Esophagus squamous epithelium (tissue), 5 donors: ENCODE results near the gene THBS1. TPM values are rescaled to one million over a fixed set of nuclear protein-coding genes. Genes with fewer than 3 reads are reported as not detected.

ENCODE experiments used
- DNase-seq: peaks from one replicate; lab custom pipeline; 2025; lab: John Stamatoyannopoulos, UW
- H3K27ac ChIP-seq, 4 donors: fragments of 200-600 bp; sonication (generic); one replicate each; pipeline ENCODE4 v1.5.1; 2016 to 2019; ENCODE audit warnings: mild to moderate bottlenecking in 1 of 4
- H3K27me3 ChIP-seq, 4 donors: fragments of 200-600 bp; sonication (generic); 1 replicate in 3 of 4; 2 replicates in 1 of 4; pipeline versions ENCODE4 v1.5.1 to v1.6.0; 2017 to 2021; ENCODE audit warnings: antibody characterized with exemption in 1 of 4
- H3K36me3 ChIP-seq, 3 donors: fragments of 200-600 bp; sonication (generic); one replicate each; pipeline ENCODE4 v1.5.1; 2016 to 2019
- H3K4me1 ChIP-seq, 3 donors: fragments of 200-600 bp; sonication (generic); one replicate each; pipeline ENCODE4 v1.5.1; 2017 to 2019
- H3K4me3 ChIP-seq, 4 donors: fragments of 200-600 bp; sonication (generic); 1 replicate in 3 of 4; 2 replicates in 1 of 4; pipeline ENCODE4 v1.5.1; 2016 to 2019; ENCODE audit warnings: mild to moderate bottlenecking in 2 of 4, moderate library complexity in 1 of 4
- H3K9me3 ChIP-seq, 3 donors: fragments of 200-600 bp; sonication (generic); one replicate each; pipeline ENCODE4 v1.5.1; 2016 to 2019
- POLR2A ChIP-seq, 4 donors: fragments of 450-650 bp; IDR thresholded peaks; one replicate each; pipeline ENCODE4 v1.6.1; 2017; ENCODE audit warnings: antibody characterized with exemption in 4 of 4, mild to moderate bottlenecking in 4 of 4, moderate library complexity in 3 of 4
- WGBS, 2 donors: methylation state at CpG; one replicate each; pipeline ENCODE4 v1.1.5; 2018; 5-methylcytosine and 5-hydroxymethylcytosine counted together
- intact Hi-C: fragments of 100-400 bp; cut with DNase I; formaldehyde crosslinking; loops from one replicate; pipeline ENCODE4 v1.15.0; 2022
- total RNA-seq, 4 donors: library from RNA; depleted of rRNA; stranded (reverse); fragments of >200 nt; gene quantifications; one replicate each; pipeline ENCODE4 v1.1.0, GENCODE V29; 2016
- TF ChIP-seq, protein P1 (sequence below), 6 experiments: fragments of 450-650 bp in 4 of 6; fragments of 200-600 bp in 2 of 6; sonication (generic) in 2 of 6; IDR thresholded peaks; one replicate each; pipeline ENCODE4 v1.5.1; 2016 to 2019; ENCODE audit warnings: antibody characterized with exemption in 6 of 6, mild to moderate bottlenecking in 4 of 6, moderate library complexity in 4 of 6
- donor health status: DM: yes; HTN: yes; CAD: no.

Gene THBS1
- total RNA-seq, 4 donors from 2014 or later, result 6.3 to 110 (median 63.8) TPM

DNA sequence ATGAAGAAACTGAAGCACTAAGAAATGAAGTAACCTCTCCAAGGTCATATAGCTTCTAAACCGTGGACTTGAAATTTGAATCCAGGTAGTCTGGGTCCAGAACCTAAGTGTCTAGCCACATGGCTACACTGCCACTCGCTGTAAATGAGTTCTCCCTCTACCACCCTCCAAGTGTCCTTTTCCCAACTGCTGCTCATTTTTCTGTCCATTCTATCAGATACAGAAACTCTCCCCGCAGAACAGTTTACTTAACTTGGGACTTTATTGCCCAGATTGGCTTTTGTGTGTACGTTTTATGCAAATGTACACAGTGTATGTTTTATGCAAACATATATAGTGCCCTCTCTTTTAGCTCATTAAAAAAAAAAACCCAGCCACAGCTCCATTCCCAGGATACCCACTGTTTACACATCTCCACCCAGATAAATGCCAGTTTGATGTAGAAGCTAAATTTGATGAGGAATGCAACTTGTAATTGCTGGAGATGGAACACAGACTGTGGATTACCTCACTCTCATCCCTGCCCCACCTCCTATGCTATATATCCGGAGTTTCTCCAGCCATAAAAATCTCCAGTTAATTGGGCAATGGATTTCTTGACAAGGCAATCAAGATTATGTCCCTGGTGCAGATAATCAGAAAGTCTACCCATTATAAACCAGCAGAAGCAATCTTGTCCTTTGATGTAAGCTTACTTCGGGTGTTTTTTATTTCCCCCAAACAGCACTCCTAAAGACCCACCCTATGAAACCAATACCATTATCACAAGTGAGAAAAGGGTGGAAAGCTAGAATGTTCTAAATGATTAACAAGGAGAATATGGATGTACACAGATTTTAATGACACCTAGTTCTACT lies 42.0 kb downstream of the THBS1 start:
- intact Hi-C loops, result no loop called here
- no peaks in the 10 kb centered on the region for H3K36me3 ChIP-seq
- no peak overlapping the region for H3K4me3 ChIP-seq
- H3K27ac ChIP-seq, result no peak overlapping the region
- no peak for DNase-seq
- H3K9me3 ChIP-seq, result no peaks in the 10 kb centered on the region
- H3K4me1 ChIP-seq, result peaks cover 12 to 38% (median 17%) of the 10 kb centered on the region in 3 donors
- TF ChIP-seq, protein P1, sequence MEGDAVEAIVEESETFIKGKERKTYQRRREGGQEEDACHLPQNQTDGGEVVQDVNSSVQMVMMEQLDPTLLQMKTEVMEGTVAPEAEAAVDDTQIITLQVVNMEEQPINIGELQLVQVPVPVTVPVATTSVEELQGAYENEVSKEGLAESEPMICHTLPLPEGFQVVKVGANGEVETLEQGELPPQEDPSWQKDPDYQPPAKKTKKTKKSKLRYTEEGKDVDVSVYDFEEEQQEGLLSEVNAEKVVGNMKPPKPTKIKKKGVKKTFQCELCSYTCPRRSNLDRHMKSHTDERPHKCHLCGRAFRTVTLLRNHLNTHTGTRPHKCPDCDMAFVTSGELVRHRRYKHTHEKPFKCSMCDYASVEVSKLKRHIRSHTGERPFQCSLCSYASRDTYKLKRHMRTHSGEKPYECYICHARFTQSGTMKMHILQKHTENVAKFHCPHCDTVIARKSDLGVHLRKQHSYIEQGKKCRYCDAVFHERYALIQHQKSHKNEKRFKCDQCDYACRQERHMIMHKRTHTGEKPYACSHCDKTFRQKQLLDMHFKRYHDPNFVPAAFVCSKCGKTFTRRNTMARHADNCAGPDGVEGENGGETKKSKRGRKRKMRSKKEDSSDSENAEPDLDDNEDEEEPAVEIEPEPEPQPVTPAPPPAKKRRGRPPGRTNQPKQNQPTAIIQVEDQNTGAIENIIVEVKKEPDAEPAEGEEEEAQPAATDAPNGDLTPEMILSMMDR (IDR thresholded peaks at IDR 0.05), result no peak
- TF ChIP-seq POLR2A (IDR thresholded peaks at IDR 0.05), result no peak
- WGBS, 2 donors, result 76 to 85% methylated on average over 6 of the region's 6 CpGs
- no peaks in the 10 kb centered on the region for H3K27me3 ChIP-seq

DNA sequence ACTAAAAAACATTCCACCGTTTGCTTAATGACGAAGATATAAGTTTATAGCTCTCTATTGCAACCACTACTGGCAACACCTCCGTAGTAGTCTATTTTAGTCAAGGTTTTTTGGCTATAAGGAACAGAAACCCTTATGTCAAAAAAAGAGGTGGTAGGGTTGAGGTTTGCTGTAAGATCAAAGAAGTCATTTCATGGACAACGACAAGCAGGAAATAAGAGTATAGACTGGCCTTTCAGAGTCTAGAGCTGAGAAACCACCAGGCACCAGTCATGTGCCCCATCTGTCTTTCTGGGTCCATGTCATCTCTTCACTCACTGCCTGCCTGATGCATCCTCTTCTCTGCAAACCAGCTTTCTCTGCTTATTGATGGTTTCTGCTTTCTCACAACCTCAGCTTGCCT lies 42.7 kb downstream of the THBS1 start:
- Histone ChIP-seq H3K36me3 (no peaks in the 10 kb centered on the region), H3K27ac (peak overlapping the region in 2 of 4 donors; percentile 78 to 85), H3K9me3 (no peaks in the 10 kb centered on the region), H3K4me3 (no peak overlapping the region), H3K4me1 (peaks cover 12 to 38% (median 17%) of the 10 kb centered on the region in 3 donors), H3K27me3 (no peaks in the 10 kb centered on the region)
- intact Hi-C loops, result no loop called here
- 76% methylated on average over 4 of the region's 4 CpGs for WGBS, 2 donors
- no peak for DNase-seq
- no peak for TF ChIP-seq POLR2A (IDR thresholded peaks at IDR 0.05)
- TF ChIP-seq, protein P1 (IDR thresholded peaks at IDR 0.05), result no peak

DNA sequence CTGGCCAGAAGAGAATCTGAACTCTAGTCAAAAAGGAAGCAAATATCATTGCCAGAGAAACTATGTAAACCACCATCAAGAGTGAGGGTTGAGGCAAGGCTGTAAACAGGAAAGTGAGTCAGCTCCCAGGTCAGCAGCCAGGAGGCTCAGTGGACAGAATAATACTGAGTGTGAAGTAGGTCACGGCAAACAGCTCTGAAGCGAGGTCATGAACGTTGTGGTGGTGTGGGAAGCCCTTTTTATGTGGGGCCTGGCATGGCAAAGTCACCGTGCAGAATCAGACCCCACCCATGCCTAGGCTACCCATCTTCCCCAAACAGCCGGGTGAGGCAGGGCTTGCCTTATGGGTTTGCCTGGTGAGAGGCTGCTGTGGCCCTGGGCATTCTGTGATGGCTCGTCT lies 43.9 kb downstream of the THBS1 start:
- H3K27ac ChIP-seq, result peak overlapping the region; percentile 35 to 85 (median 76)
- no peaks in the 10 kb centered on the region for H3K27me3 ChIP-seq
- TF ChIP-seq, protein P1 (IDR thresholded peaks at IDR 0.05), result peak in 1 of 6 experiments; percentile 11
- TF ChIP-seq POLR2A (IDR thresholded peaks at IDR 0.05), result peak in 1 of 4 donors; percentile 17
- no peaks in the 10 kb centered on the region for H3K36me3 ChIP-seq
- DNase-seq, result no peak
- intact Hi-C loops, result no loop called here
- no peak overlapping the region for H3K4me3 ChIP-seq
- no peaks in the 10 kb centered on the region for H3K9me3 ChIP-seq
- 35 to 45% methylated on average over 6 of the region's 6 CpGs for WGBS, 2 donors
- H3K4me1 ChIP-seq, result peaks cover 15 to 50% (median 28%) of the 10 kb centered on the region in 3 donors

DNA sequence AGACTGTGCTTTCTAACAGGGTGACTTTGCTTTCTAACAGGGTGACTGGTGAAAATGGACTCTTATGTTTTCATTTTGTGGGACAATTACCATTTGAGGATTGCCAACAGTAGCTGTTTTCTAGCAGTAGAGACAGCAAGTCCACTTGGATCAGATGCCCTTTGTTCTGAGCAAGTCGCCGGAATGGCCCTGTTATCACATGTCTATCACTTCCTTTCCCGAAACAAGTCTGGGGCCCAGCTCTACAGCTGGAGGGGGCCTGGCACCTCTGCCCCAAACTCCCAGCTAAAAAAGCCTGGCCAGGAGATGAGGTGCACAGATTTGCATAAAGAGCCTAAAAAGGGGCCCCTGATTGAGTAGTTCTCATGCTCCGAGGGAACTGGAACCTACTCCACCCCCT lies 44.6 kb downstream of the THBS1 start:
- Histone ChIP-seq H3K4me1 (peaks cover 15 to 53% (median 28%) of the 10 kb centered on the region in 3 donors), H3K36me3 (no peaks in the 10 kb centered on the region), H3K27me3 (no peaks in the 10 kb centered on the region), H3K9me3 (no peaks in the 10 kb centered on the region), H3K27ac (peak overlapping the region; percentile 35 to 85 (median 76)), H3K4me3 (no peak overlapping the region)
- 82 to 100% methylated on average over 1 to 4 of the region's 4 CpGs for WGBS, 2 donors
- DNase-seq, result no peak
- intact Hi-C loops, result no loop called here
- TF ChIP-seq POLR2A (IDR thresholded peaks at IDR 0.05), result no peak
- TF ChIP-seq, protein P1 (IDR thresholded peaks at IDR 0.05), result no peak

DNA sequence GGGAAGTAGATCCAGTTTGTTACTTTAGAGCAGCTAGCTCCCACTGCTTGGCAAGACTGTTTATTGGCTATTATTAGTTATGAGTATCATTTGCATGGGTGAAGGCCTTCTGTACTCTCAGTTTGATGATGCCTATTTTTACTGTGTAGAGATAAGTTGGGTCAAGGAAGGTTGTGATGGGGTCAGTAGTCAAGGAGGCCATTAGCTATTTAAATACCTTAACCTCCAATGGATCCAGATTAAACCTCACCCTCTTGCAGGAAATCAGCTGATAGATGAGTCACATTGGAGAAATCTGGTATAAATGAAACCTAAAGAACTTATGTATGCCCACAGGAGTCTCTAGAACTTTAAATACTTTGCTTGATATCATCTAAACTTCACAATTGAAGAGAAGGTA lies 45.0 kb downstream of the THBS1 start:
- no peaks in the 10 kb centered on the region for H3K36me3 ChIP-seq
- no peak overlapping the region for H3K4me3 ChIP-seq
- no peak for DNase-seq
- intact Hi-C loops, result no loop called here
- peaks cover 15 to 53% (median 28%) of the 10 kb centered on the region in 3 donors for H3K4me1 ChIP-seq
- no peaks in the 10 kb centered on the region for H3K27me3 ChIP-seq
- H3K27ac ChIP-seq, result peak overlapping the region in 3 of 4 donors; percentile 75 to 85 (median 78)
- no peaks in the 10 kb centered on the region for H3K9me3 ChIP-seq
- TF ChIP-seq POLR2A (IDR thresholded peaks at IDR 0.05), result no peak
